ENCODE measurements around the gene MTPN. TPM values are rescaled to one million over a fixed set of nuclear protein-coding genes. Genes with fewer than 3 reads are reported as not detected.

Gene MTPN
- total RNA-seq, 2 experiments from 2014 or later, result 88.4 to 94.0 TPM

GRCh38 chr7:135922263-135922662 lies 54.9 kb downstream of the MTPN start:
- TF ChIP-seq CTCF (IDR thresholded peaks at IDR 0.05), result no peak
- Mint-ChIP-seq H3K36me3 (ENCODE audit: low read depth) (peaks cover 7% of the 10 kb centered on the region), H3K27me3 (no peaks in the 10 kb centered on the region), H3K4me3 (no peak overlapping the region), H3K4me1 (ENCODE audit: low read depth) (no peaks in the 10 kb centered on the region), H3K27ac (no peak overlapping the region), H3K9me3 (peaks cover 3% of the 10 kb centered on the region)
- intact Hi-C loops (cut with DNase I, micrococcal nuclease), result no loop called here
- DNase-seq, result no peak
- ATAC-seq (ENCODE audit: poor library complexity), result no peak
- Histone ChIP-seq H3K36me3 (ENCODE audit: insufficient read depth, low read length) (peaks cover 7% of the 10 kb centered on the region), H3K4me1 (ENCODE audit: insufficient read depth, low read length) (no peaks in the 10 kb centered on the region), H3K27me3 (ENCODE audit: control insufficient read depth in 1 of 2, insufficient read depth in 2 of 2, low read length in 2 of 2) (no peaks in the 10 kb centered on the region), H3K4me3 (ENCODE audit: low read length) (no peak overlapping the region), H3K27ac (ENCODE audit: low read depth in 1 of 2, low read length in 2 of 2) (no peak overlapping the region), H3K9me3 (ENCODE audit: control insufficient read depth in 1 of 2, insufficient read depth in 1 of 2, low read length in 2 of 2) (no peaks in the 10 kb centered on the region)
- POLR2A ChIA-PET, result no interaction called here
- CTCF ChIA-PET, result no interaction called here

GRCh38 chr7:135920478-135920877 lies 56.7 kb downstream of the MTPN start:
- no peak for TF ChIP-seq CTCF (IDR thresholded peaks at IDR 0.05)
- no peak for DNase-seq
- ATAC-seq (ENCODE audit: poor library complexity), result no peak
- ChIA-PET POLR2A (no interaction called here), CTCF (no interaction called here)
- no peak overlapping the region for H3K27ac Mint-ChIP-seq
- H3K27me3 Mint-ChIP-seq, result no peaks in the 10 kb centered on the region
- Histone ChIP-seq H3K27ac (ENCODE audit: low read depth in 1 of 2, low read length in 2 of 2) (no peak overlapping the region), H3K4me3 (ENCODE audit: low read length) (no peak overlapping the region), H3K36me3 (ENCODE audit: insufficient read depth, low read length) (no peaks in the 10 kb centered on the region), H3K4me1 (ENCODE audit: insufficient read depth, low read length) (no peaks in the 10 kb centered on the region), H3K27me3 (ENCODE audit: control insufficient read depth in 1 of 2, insufficient read depth in 2 of 2, low read length in 2 of 2) (no peaks in the 10 kb centered on the region), H3K9me3 (ENCODE audit: control insufficient read depth in 1 of 2, insufficient read depth in 1 of 2, low read length in 2 of 2) (no peaks in the 10 kb centered on the region)
- no peak overlapping the region for H3K4me3 Mint-ChIP-seq
- no peaks in the 10 kb centered on the region for H3K36me3 Mint-ChIP-seq (ENCODE audit: low read depth)
- no peaks in the 10 kb centered on the region for H3K4me1 Mint-ChIP-seq (ENCODE audit: low read depth)
- intact Hi-C loops (cut with DNase I, micrococcal nuclease), result no loop called here
- H3K9me3 Mint-ChIP-seq, result peaks cover 3% of the 10 kb centered on the region

- TF ChIP-seq CTCF (IDR thresholded peaks at IDR 0.05), result no peak
- Histone ChIP-seq H3K27ac (ENCODE audit: low read depth in 1 of 2, low read length in 2 of 2) (no peak overlapping the region), H3K36me3 (ENCODE audit: insufficient read depth, low read length) (no peaks in the 10 kb centered on the region), H3K9me3 (ENCODE audit: control insufficient read depth in 1 of 2, insufficient read depth in 1 of 2, low read length in 2 of 2) (no peaks in the 10 kb centered on the region), H3K4me3 (ENCODE audit: low read length) (no peak overlapping the region), H3K4me1 (ENCODE audit: insufficient read depth, low read length) (no peaks in the 10 kb centered on the region), H3K27me3 (ENCODE audit: control insufficient read depth in 1 of 2, insufficient read depth in 2 of 2, low read length in 2 of 2) (no peaks in the 10 kb centered on the region)
- ATAC-seq (ENCODE audit: poor library complexity), result no peak
- no peaks in the 10 kb centered on the region for H3K36me3 Mint-ChIP-seq (ENCODE audit: low read depth)
- H3K27ac Mint-ChIP-seq, result no peak overlapping the region
- POLR2A ChIA-PET, result no interaction called here
- no peaks in the 10 kb centered on the region for H3K27me3 Mint-ChIP-seq
- H3K9me3 Mint-ChIP-seq, result peaks cover 3% of the 10 kb centered on the region
- CTCF ChIA-PET, result no interaction called here
- DNase-seq, result no peak
- H3K4me1 Mint-ChIP-seq (ENCODE audit: low read depth), result no peaks in the 10 kb centered on the region
- intact Hi-C loops (cut with DNase I, micrococcal nuclease), result no loop called here
- no peak overlapping the region for H3K4me3 Mint-ChIP-seq
These were observed 57.9 kb downstream of the MTPN start for GRCh38 chr7:135919071-135919841.

Data from CD4-positive, alpha-beta T cell (primary cell).